ENCODE results near the gene PLA2G4B. TPM values are rescaled to one million over a fixed set of nuclear protein-coding genes. Genes with fewer than 3 reads are reported as not detected.

Gene PLA2G4B
- total RNA-seq, 4 donors from 2014 or later, result 1.1 to 5.3 (median 2.0) TPM; not detected in 1

DNA sequence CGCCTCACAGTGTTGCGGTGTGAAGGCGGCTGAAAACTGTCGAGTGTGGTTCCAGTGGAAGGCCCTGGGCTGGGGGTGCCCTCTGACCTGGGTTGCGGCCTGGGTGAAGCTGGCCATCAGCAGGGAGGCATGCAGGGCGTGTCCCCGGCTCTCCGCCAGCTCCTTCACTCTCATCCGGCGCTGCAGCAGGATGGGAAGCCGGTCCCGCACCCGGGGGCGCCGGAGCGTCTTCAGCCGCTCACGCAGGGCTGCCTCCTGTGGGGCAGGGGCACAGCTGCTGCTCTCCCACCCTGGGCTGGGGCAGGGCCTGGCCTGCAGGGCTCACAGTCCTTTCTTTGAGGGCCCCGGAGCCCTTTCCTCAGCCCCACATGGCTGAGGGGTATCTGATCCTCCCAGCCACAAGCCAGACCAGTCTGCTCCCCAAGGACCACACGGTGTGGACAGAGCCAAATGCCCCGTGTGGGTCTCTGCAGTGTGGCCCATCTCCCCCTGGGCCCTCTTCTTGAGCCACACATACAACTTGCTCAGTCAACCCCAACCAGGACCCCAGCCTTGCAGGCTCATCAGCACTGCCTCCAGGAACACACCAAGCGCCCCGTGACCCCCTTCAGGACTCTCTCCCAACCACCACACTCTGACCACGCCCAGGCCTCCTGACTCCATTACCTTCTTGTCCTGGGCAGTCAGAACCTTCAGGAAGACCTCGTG is 28.4 kb downstream of the PLA2G4B start:
- TF ChIP-seq, protein P1, sequence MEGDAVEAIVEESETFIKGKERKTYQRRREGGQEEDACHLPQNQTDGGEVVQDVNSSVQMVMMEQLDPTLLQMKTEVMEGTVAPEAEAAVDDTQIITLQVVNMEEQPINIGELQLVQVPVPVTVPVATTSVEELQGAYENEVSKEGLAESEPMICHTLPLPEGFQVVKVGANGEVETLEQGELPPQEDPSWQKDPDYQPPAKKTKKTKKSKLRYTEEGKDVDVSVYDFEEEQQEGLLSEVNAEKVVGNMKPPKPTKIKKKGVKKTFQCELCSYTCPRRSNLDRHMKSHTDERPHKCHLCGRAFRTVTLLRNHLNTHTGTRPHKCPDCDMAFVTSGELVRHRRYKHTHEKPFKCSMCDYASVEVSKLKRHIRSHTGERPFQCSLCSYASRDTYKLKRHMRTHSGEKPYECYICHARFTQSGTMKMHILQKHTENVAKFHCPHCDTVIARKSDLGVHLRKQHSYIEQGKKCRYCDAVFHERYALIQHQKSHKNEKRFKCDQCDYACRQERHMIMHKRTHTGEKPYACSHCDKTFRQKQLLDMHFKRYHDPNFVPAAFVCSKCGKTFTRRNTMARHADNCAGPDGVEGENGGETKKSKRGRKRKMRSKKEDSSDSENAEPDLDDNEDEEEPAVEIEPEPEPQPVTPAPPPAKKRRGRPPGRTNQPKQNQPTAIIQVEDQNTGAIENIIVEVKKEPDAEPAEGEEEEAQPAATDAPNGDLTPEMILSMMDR (IDR thresholded peaks at IDR 0.05; ENCODE audit: low read depth), result no peak

DNA sequence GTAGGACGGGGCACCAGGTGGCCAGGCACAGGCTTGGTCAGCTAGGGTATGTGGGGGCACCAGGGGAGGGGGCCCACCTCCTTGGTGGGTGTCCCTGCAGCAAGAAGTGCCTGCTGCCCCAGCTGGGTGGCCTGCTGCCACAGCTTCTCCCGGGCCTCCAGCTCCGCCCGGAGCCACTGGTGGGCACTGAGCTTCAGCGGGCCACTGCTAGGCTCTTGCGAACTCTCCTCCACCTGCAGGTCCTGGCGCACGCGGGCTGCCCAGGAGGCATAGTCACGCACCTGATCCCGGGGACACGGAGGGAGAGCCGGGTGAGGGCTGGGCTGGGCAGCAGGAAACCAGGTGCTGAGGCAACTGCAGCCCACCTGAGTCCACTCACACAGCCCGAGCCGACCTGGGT is 29.7 kb downstream of the PLA2G4B start:
- TF ChIP-seq, protein P1 (IDR thresholded peaks at IDR 0.05; ENCODE audit: low read depth), result no peak

DNA sequence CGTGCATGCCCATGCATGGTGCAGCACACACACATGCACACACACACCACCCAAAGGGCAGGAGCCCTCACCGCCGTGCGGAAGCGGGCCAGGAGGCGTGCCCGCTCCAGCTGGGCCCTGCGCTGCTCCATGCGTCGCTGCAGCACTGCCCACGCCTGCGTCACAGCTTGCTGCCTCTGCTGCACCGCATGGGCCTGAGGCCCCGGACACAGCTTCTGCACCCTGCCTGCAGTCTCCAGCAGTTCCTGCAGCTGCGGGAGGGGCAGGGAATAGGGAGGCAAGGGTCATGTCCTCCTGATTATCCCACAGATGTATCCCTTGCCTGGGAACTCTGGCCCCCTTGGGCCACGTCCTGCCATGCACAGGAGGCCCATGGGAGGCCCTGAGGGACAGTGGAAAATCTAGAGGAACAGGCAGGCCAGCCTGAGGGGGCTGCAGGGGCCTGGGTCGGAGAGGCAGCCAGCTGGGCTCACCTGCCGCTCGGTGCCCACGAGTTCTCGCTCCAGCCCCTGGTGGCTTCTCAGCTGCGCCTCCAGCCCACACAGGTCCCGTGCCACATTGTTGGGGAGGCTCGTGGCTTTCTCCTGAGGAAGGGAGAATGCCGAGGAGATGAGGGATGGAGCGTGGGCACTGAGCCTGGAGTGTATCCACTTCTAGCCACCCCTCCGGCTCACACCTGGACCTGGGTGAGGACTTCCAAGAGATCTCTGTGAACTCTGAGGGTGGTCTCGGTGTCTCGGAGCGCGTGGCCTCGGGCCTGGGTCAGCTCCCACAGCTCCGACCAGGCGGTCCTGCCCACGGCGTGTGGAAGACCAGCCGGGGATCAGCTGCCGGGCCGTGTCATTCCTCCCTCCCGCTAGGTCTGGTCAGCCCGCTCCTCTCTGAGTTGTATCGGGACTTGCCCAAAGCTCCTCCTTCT is 31.4 kb downstream of the PLA2G4B start:
- TF ChIP-seq, protein P1 (IDR thresholded peaks at IDR 0.05; ENCODE audit: low read depth), result no peak

DNA sequence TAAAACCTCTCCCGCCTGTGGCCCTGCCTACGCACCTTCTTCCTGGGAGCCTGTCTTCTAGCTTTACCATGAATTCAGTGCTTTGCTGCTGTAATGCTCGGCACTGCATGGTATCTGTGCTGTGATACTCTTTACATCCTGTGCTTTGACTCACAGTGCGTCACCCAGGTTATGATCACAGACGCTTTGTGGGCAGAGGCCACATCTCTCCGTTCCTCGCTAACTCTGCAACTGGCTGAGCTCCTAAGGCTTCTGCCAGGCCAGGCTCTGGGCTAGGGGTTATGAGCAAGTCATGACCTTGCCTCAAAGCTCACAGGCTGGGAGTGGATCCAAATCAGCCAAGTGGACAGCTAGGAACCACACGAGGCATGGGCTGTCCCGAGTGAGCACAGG is 32.0 kb downstream of the PLA2G4B start:
- TF ChIP-seq, protein P1 (IDR thresholded peaks at IDR 0.05; ENCODE audit: low read depth), result no peak

DNA sequence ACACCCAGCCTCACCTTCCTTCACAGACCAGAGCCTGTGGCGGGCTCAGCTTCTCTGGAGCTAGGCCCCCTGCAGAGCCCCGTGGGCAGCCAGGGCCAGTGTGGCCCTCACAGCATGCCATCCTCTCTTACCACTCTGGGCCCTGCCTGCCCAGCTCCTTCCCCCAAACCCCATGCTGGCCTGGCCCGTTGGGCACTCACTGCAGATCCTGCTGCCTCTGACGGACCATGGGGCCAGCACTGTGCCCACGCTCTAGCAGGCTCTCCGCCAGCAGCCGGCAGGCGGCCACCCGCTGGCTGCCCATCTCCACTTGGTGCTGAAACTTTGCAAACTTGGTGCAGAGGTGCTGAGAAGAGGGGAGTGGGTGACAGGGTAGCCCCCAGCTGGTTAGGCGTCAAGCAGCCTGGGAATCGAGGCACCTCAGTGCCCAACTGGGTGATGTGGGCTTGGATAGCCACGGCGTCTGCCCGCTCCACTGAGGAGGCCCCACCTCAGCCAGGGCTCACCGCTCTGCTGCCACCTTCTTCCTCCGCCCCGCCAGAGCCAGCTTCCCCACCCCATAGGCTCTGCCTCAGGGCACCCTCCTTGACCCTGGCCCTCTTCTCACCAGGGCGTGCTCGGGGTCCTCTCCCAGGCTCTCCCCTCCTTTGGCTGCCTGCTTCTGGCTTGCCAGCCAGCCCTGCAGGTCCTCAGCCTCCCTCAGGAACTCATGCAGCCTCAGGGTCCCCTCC is 32.7 kb downstream of the PLA2G4B start:
- TF ChIP-seq, protein P1 (IDR thresholded peaks at IDR 0.05; ENCODE audit: low read depth), result no peak

DNA sequence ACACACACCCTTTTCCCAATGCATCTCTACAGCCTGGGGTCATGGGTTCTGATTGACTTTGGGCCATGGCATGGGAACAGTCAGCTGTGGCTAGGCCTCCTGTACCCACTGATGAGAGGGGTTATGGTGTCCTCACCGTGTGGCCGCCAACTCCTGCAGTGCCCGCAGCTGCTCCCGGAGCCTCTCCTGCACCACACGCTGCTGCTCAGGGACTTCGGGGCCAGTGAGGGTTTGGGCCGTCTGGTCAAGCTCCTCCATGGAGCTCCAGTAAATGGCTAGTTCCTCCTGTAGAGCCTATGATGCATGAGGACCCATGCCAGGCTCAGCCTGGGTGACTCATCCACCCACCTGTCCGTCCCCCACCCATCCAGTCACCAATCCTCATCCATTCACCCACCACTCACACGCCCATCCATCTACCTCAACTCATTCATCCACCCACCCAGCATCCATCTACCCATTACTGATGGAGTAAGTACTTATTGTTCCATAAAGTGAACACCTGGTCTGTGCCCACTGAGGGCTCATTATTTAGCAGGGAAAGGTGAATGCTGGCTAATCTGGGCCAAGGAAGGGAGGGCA is 33.6 kb downstream of the PLA2G4B start:
- TF ChIP-seq, protein P1 (IDR thresholded peaks at IDR 0.05; ENCODE audit: low read depth), result no peak

Data from subcutaneous adipose tissue (tissue), 4 donors.